CD14-positive monocyte (primary cell): ENCODE measurements around the gene SUGCT. TPM values are rescaled to one million over a fixed set of nuclear protein-coding genes. Genes with fewer than 3 reads are reported as not detected.

Experiments
- DNase-seq, 3 donors: peaks; one replicate each; pipeline ENCODE4 v3.0.0-alpha.2; 2011 to 2022
- H2AFZ ChIP-seq: 2 replicates; pipeline ENCODE4 v1.6.0; 2012; ENCODE audit warnings: mild to moderate bottlenecking, low read depth, low read length, inconsistent platforms; ENCODE audit not compliant: insufficient read depth, poor library complexity, severe bottlenecking
- H3K27ac ChIP-seq, 2 donors: 1 replicate in 1 of 2; 2 replicates in 1 of 2; pipeline ENCODE4 v1.5.1; 2012 to 2013; ENCODE audit warnings: low read length in 2 of 2, control low read depth in 1 of 2, inconsistent platforms in 1 of 2, low read depth in 1 of 2, mild to moderate bottlenecking in 1 of 2
- H3K27me3 ChIP-seq, 2 donors: one replicate each; pipeline versions ENCODE4 v1.6.0 to v1.6.1; 2011 to 2013; ENCODE audit warnings: low read length in 2 of 2; ENCODE audit not compliant: control insufficient read depth in 2 of 2, insufficient read depth in 2 of 2
- H3K36me3 ChIP-seq, 2 donors: replicated peaks in 1 of 2; 1 replicate in 1 of 2; 2 replicates in 1 of 2; pipeline versions ENCODE4 v1.5.1 to v1.6.1; 2012 to 2013; ENCODE audit warnings: low read length in 2 of 2, control low read depth in 1 of 2, inconsistent platforms in 1 of 2, mild to moderate bottlenecking in 1 of 2; ENCODE audit not compliant: insufficient read depth in 2 of 2, control insufficient read depth in 1 of 2
- H3K4me1 ChIP-seq, 2 donors: 1 replicate in 1 of 2; 2 replicates in 1 of 2; pipeline versions ENCODE4 v1.5.1 to v1.6.1; 2012 to 2013; ENCODE audit warnings: low read length in 2 of 2, control low read depth in 1 of 2, inconsistent platforms in 1 of 2, mild to moderate bottlenecking in 1 of 2, moderate library complexity in 1 of 2; ENCODE audit not compliant: insufficient read depth in 2 of 2, control insufficient read depth in 1 of 2
- H3K4me2 ChIP-seq: replicated peaks from 2 replicates; pipeline ENCODE3; 2012; ENCODE audit warnings: low read length, moderate library complexity, mild to moderate bottlenecking; ENCODE audit not compliant: poor library complexity, severe bottlenecking; ENCODE audit errors: extremely low read depth
- H3K4me3 ChIP-seq, 3 experiments: fragments of 200-600 bp in 1 of 3; sonication (generic) in 1 of 3; replicated peaks in 1 of 3; 1 replicate in 2 of 3; 2 replicates in 1 of 3; pipeline ENCODE4 v1.5.1; 2011 to 2013; ENCODE audit warnings: low read length in 3 of 3, mild to moderate bottlenecking in 3 of 3, control low read depth in 2 of 3, low read depth in 2 of 3, inconsistent platforms in 1 of 3, moderate library complexity in 1 of 3
- H3K79me2 ChIP-seq: 2 replicates; pipeline ENCODE4 v1.6.0; 2012; ENCODE audit warnings: mild to moderate bottlenecking, control low read depth, inconsistent platforms, low read length, moderate library complexity; ENCODE audit not compliant: insufficient read depth
- H3K9ac ChIP-seq: 2 replicates; pipeline ENCODE4 v1.6.0; 2017; ENCODE audit warnings: low read length, mild to moderate bottlenecking; ENCODE audit not compliant: insufficient read depth, poor library complexity, severe bottlenecking
- H3K9me3 ChIP-seq, 2 donors: replicated peaks in 1 of 2; 1 replicate in 1 of 2; 2 replicates in 1 of 2; pipeline versions ENCODE4 v1.5.1 to v1.6.1; 2012 to 2013; ENCODE audit warnings: low read length in 2 of 2, control low read depth in 1 of 2; ENCODE audit not compliant: control insufficient read depth in 1 of 2, insufficient read depth in 1 of 2
- H4K20me1 ChIP-seq: 2 replicates; pipeline ENCODE4 v1.6.0; 2012; ENCODE audit warnings: mild to moderate bottlenecking, low read length, control low read depth, moderate library complexity; ENCODE audit not compliant: insufficient read depth
- H3K27ac Mint-ChIP-seq, 7 donors: one replicate each; pipeline ENCODE4 v1.8.0; 2020; ENCODE audit warnings: mild to moderate bottlenecking in 7 of 7, mixed read lengths in 7 of 7, moderate library complexity in 6 of 7, inconsistent platforms in 2 of 7
- H3K27me3 Mint-ChIP-seq, 3 donors: one replicate each; pipeline ENCODE4 v1.8.0; 2021 to 2022; ENCODE audit warnings: low read depth in 3 of 3, mild to moderate bottlenecking in 3 of 3, mixed read lengths in 3 of 3, moderate library complexity in 3 of 3, inconsistent platforms in 1 of 3
- H3K36me3 Mint-ChIP-seq, 2 donors: one replicate each; pipeline ENCODE4 v1.8.0; 2020; ENCODE audit warnings: mixed read lengths in 2 of 2, inconsistent platforms in 1 of 2, mild to moderate bottlenecking in 1 of 2
- H3K4me1 Mint-ChIP-seq: one replicate; pipeline ENCODE4 v1.8.0; 2020; ENCODE audit warnings: mild to moderate bottlenecking, mixed read lengths
- H3K4me3 Mint-ChIP-seq, 2 donors: one replicate each; pipeline ENCODE4 v1.8.0; 2020; ENCODE audit warnings: mild to moderate bottlenecking in 2 of 2, mixed read lengths in 2 of 2, moderate library complexity in 1 of 2
- H3K9me3 Mint-ChIP-seq, 7 donors: one replicate each; pipeline ENCODE4 v1.8.0; 2020 to 2022; ENCODE audit warnings: mixed read lengths in 7 of 7, mild to moderate bottlenecking in 6 of 7, moderate library complexity in 6 of 7, inconsistent platforms in 2 of 7
- CTCF ChIP-seq: fragments of 200-600 bp; IDR thresholded peaks from one replicate; pipeline ENCODE4 v1.8.0; 2022; ENCODE audit warnings: antibody characterized with exemption, mild to moderate bottlenecking
- WGBS: methylation state at CpG from one replicate; pipeline ENCODE4 v1.1.5; 2013; ENCODE audit warnings: missing lambda C conversion rate; ENCODE audit not compliant: insufficient coverage; 5-methylcytosine and 5-hydroxymethylcytosine counted together
- intact Hi-C, 2 donors: fragments of 100-400 bp; cut with micrococcal nuclease; formaldehyde crosslinking; loops; one replicate each; pipeline versions ENCODE4 v1.15.0 to v1.15.1; 2023
- polyA plus RNA-seq, 3 donors: library from polyadenylated mRNA; depleted of rRNA in 1 of 3; unstranded in 2 of 3; stranded (reverse) in 1 of 3; fragments of 300-500 nt in 2 of 3; fragments of >200 nt in 1 of 3; fragmentation: Illumina TruSeq in 2 of 3; gene quantifications; 1 replicate in 2 of 3; 2 replicates in 1 of 3; pipeline ENCODE4 v1.2.3, GENCODE V29; 2012 to 2021

Gene SUGCT
- polyA plus RNA-seq, 3 donors, result not detected

- no peaks in the 10 kb centered on the region for H3K27me3 ChIP-seq
- Mint-ChIP-seq H3K4me1 (peaks cover 1% of the 10 kb centered on the region), H3K9me3 (peaks cover 0 to 3% (median 0%) of the 10 kb centered on the region in 7 donors), H3K4me3 (no peak overlapping the region), H3K27ac (no peak overlapping the region), H3K36me3 (no peaks in the 10 kb centered on the region), H3K27me3 (peaks cover 0 to 2% (median 1%) of the 10 kb centered on the region in 3 donors)
- no peak overlapping the region for H2AFZ ChIP-seq
- no peaks in the 10 kb centered on the region for H3K9me3 ChIP-seq
- no CpG with 5 or more reads among the region's 2 CpGs for WGBS
- no peak for DNase-seq
- H3K4me3 ChIP-seq, result no peak overlapping the region
- H4K20me1 ChIP-seq, result no peaks in the 10 kb centered on the region
- no peak for TF ChIP-seq CTCF
- no peaks in the 10 kb centered on the region for H3K36me3 ChIP-seq
- H3K27ac ChIP-seq, result no peak overlapping the region
- intact Hi-C loops, result loop anchor here in 1 of 2 donors (10.0 kb wide), 1 partner anchor 1429 kb away; the partner anchor contains the start of gene INHBA
- no peaks in the 10 kb centered on the region for H3K4me1 ChIP-seq
- no peak overlapping the region for H3K9ac ChIP-seq
- no peak overlapping the region for H3K4me2 ChIP-seq
- H3K79me2 ChIP-seq, result no peaks in the 10 kb centered on the region
Measured at GRCh38 chr7:40276061-40276460, 141.3 kb downstream of the SUGCT start.

GRCh38 chr7:40279991-40280390 lies 145.2 kb downstream of the SUGCT start:
- Mint-ChIP-seq H3K27ac (no peak overlapping the region), H3K27me3 (peaks cover 0 to 2% (median 0%) of the 10 kb centered on the region in 3 donors), H3K9me3 (peaks cover 1 to 5% (median 3%) of the 10 kb centered on the region in 7 donors), H3K4me1 (peaks cover 1% of the 10 kb centered on the region), H3K4me3 (no peak overlapping the region), H3K36me3 (no peaks in the 10 kb centered on the region)
- Histone ChIP-seq H3K4me2 (no peak overlapping the region), H3K27ac (no peak overlapping the region), H3K9ac (no peak overlapping the region), H3K4me3 (no peak overlapping the region), H3K36me3 (no peaks in the 10 kb centered on the region), H3K27me3 (no peaks in the 10 kb centered on the region), H3K4me1 (no peaks in the 10 kb centered on the region), H4K20me1 (no peaks in the 10 kb centered on the region), H2AFZ (no peak overlapping the region), H3K79me2 (no peaks in the 10 kb centered on the region), H3K9me3 (no peaks in the 10 kb centered on the region)
- no CpG with 5 or more reads among the region's 2 CpGs for WGBS
- no peak for TF ChIP-seq CTCF
- intact Hi-C loops, result loop anchor here in 1 of 2 donors (10.0 kb wide), 1 partner anchor 1425 kb away; the partner anchor contains the start of gene INHBA
- DNase-seq, result no peak
